GM19240 (cell line): ENCODE data around the gene FBXL17.

Experiments used
- DNase-seq: peaks from one replicate; pipeline ENCODE4 v3.0.0; 2011; ENCODE audit warnings: low spot score; ENCODE audit not compliant: insufficient read length

Gene FBXL17

DNA sequence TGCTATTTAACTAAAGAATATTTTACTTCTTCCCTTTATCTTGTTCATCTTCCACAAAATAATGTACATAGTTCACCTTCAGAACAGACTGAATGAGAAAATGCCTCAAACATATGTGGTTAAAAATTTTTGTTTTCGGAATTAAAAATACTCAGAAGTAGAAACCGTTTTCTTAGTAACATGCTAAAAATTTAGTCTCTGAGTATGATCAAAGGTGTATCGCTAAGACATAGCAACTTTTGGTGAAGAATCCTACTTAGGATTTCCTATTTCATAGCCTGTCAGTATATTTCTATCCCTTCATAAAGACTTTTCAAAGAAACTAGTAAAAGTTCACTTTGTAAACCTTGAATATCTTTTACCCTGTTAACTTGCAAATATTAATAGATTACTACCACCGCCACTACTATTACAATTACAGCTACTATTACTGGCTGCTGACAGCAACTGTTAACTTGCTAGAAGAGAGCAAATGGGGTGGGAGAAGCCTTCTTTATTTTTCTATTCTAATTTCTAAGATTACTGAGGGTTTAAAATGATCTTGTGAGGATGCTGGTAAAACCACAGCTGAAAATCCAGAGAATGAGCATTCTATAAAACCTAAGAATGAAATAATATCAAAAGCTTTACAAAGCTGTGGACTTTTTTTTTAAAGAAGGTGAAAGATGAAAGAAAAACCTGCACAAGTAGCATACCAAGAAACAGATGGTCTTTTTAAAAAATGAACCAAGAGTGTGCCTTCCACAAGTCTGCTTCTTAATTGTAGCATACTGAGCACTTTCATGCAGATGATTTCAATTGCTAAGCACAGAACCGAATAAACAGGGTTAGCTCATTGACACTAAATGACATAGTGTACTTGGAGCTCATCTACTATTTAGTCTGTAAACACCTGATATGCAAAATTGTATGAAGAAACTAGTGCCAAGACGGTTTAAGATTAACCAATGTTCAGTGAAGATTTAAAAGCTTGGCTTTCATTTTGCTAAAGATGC lies 464.9 kb downstream of the FBXL17 start:
- DNase-seq, result no peak

DNA sequence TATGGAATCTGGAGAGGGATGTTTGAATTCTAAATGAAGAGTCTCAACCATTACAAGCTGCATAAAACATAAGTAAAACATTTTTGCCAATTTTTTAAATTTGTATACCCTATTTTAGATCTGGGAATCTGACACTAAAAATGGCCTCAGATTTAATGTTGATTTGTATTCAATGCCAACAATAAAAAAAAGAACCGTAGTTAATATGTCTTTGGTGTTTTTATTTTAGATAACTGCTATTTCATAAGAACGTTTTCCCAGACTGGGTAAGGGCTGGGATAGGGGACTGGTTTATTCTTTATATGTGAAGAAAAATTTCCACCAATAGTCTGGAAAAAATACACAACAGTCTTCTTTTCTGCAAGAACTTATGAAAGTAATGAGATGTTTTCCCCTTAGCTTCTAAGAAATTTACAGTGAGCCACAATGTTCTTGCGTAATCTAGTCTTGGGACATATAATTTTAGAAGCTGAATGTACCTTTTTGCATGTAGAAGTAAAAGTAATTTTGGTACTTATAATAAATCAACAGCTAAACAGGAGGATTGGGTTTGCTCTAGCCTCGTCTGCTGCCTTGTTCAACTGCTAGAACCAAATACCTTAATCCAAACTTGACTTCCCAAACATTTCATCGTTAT lies 466.6 kb downstream of the FBXL17 start:
- no peak for DNase-seq

DNA sequence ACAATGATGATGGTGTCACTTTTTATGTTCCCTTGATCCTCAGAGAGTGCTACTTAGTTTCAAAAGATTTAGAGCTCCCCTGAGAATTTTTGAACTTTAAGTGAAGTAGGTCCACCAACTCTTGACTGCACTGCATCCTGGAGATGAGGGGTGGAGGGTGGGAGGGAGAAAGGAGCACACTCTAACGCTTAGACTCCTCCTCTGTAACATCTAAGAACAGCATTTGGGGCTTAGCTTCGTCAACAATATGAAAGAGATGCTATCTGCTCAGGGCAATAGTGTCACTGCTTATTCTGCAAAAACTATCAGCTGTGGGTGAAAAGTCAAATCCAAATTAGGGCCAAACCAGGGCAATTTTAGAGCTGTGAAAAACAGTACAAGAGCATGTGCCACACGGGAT lies 468.4 kb downstream of the FBXL17 start:
- no peak for DNase-seq

DNA sequence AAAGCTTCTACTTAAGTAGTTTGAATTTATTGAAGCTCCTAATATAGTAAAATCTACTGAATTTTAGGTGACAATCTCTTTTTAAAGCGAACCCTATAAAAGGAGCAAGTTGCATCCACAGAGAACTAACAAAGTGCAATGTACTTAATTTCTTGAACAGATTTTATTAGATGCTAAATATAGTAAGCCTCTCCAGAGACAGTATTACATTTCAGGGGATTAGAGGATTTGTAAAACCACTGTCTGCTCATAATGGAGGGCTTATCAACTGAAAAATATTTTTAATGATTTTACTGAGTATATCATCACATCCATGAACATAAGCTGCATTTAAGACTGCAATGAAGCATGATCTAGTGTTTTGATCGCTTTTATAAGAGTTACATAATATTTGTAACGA lies 481.2 kb downstream of the FBXL17 start:
- DNase-seq, result no peak

DNA sequence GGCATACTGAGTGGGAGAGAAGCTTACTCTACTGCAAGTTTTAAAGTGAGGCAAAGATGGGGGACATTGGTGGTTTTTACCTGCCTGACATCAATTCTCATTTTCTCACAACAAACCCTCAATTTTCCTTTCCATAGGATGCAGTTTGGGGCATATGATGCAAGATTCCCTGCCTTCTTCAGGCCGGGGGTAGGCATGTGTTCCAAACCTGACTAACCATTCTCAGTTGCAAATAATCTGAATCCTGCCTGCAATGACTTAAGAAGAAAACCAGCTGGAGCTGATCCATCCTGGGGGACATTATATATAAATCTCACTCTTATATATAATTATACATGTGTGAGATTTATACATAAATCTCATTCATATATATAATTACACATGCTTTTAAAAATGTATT lies 487.5 kb downstream of the FBXL17 start:
- no peak for DNase-seq

DNA sequence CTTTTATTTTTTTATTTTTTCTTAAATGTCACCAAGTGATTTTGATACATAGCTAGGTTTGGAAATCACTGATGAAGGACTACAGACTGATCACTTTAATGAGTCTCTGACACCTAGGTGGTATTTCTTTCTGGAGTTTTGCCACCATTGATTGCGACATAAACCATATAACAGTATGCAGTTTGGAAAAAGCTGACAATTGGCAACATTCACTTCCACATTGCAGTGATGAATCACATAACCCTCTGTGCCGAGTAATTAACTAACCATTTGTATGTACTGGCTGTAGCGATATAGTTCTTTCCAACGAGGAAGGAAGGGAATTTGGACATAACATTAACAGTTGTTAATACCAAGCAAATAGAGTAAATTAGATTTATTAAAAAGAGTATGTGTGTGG lies 488.3 kb downstream of the FBXL17 start:
- DNase-seq, result no peak

DNA sequence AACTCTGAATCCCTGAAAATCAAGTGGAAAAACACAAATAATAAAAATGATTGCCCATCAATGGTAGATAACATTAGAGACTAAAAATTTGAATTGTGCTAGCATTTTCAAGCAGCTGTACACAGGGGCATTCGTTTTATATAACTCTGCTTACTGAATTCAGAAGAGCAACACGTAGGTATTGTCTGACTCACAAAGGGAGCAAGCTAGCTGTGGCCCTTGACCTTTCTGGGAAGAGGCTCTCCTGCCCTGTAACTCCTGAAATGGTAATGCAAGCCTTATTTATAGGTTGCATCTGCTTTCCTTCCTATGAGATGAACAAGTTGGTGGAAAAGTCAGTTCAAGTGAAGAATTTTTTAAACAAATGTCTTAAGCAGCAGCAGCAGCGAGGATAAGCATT lies 492.5 kb downstream of the FBXL17 start:
- DNase-seq, result no peak

DNA sequence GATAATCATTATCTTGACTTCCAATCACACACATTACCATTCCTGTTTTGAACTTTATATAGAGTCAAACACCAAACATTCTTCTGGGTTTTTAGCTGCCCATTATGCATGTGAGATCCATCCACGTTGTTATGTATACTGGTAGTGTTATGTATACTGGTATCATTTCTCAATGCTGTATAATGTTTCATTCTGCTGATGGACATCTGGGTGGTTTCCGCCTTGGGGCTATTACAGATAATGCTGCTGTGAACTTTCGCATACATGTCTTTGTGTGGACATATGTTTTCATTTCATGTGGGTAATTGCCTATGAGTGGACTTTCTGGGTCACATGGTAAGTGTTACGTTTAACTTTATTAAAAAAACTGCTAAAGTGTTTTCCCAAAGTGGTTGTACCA lies 493.4 kb downstream of the FBXL17 start:
- no peak for DNase-seq

DNA sequence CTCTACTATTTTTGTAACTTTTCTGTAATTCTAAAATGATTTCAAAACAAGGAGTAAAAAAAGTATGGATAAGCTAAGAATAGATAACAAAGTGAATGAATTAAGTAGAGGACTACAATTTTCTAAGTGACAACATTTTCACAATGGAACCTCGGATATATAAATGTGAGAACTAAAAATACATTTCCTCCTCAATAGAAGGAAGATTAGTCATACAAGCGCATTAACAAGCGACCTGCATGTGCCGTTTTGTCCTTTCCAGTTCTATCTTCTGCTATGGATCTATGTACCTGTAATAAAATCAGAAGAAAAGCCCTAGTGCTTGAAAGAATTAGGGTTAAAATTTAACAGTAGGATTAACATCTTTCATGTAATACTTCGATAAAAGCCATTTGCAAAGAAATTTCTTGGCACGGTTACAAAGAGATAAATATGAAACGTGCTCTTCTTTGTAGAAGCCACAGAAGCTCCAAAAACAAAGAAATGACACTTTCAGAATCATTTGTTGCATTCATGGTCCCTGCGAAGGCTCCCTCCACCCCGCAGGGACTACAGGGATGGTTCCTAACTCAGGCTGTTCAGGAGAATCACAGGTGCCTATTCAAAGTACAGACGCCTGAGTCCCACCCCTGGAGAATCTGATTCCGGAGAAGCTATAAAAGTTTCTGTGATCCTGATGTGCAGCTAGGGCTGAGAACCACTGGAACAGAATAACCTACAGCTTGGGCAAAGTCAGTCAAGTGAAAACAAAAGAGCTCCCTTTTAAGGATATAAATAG lies 494.5 kb downstream of the FBXL17 start:
- no peak for DNase-seq

DNA sequence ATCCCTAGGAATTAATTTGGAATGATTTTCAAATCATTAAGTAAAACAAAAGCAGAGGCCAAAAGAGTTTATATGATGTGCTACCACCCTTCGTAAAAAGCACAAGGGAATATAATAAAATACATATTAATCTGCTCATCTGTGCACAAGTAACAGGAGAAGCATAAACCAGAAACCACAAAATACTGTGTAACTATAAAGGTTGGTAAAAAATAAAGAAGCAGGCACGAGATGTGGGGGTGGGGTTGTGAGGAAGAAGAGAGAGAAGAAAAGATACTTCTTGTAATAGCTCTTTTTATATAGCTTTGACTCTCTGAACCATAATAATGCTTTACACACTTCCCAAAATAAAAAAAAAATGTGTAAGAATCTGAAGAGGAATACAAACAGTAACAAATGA lies 496.3 kb downstream of the FBXL17 start:
- no peak for DNase-seq

DNA sequence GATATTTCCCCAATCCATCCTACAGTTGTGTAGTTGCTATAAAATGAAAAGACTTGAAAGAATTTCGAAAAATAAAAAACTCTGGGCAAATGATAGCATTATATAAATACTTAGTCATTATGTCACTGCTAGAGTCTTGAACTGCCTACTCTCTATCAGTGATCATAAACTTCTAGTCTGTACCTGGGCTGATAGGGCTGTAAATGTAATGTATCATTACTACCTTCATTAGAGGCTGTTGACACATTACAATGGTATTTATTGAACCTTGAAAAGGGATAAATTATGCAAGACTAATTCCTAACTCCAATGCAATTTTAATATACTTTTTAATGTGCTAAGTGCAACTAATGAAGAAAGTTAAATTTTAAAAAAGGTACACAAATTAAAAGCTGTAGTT lies 497.0 kb downstream of the FBXL17 start:
- no peak for DNase-seq

DNA sequence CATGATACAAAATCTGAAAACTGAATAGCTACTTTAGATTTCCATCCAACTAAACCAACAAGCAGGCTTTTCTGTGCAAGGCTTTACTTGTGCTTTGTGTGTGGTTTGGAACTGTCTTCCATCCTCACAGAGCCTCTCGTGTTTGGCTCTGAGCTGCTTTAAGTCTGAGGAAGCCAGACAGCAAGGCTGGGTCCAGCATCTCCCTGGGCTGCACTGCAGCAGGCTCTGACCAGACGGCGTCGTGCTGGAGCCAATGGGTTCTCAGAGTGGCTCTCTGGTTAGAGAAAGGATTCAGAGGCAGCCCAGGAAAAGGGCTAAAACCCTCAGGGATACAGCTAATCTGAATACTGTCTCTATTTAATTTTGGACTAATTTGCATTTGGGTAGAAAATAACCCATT lies 503.2 kb downstream of the FBXL17 start:
- no peak for DNase-seq

DNA sequence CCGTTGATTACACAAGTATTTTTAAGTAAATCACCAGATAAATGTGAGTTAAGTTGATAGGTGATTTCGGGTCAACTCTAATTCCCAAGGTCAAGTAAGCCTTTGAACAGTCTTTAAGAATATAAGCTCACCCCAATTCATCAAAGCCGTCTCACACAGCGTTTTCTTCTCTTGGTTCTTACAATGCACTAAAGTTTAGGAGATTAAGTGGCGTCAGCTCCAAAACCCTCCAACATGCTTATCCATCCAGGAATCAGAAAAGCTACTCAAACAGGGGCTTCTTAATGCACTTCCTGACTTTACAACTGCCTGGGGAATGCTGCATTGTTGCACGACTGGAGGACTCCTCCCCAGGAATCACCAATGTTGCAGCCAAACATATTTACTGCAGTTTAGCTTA lies 505.0 kb downstream of the FBXL17 start:
- no peak for DNase-seq

DNA sequence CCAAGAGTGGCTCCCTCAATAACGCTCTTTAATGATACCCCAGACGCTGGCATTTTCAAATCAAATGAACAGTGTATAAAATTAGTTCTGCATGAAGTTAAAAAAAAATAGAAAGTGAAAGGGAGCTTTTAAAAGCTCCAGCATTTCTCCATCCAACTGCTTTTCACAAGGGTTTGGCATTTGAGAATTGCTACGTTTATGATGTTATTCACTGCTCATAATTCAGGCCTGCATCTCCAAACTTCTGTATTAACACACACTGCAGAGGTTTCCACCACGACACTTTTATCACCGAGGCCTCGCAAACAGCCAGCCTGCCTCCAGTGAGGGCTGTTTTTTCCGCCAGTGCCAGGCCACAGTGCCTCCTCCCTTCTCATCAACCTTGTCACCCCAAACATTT lies 505.6 kb downstream of the FBXL17 start:
- DNase-seq, result no peak

DNA sequence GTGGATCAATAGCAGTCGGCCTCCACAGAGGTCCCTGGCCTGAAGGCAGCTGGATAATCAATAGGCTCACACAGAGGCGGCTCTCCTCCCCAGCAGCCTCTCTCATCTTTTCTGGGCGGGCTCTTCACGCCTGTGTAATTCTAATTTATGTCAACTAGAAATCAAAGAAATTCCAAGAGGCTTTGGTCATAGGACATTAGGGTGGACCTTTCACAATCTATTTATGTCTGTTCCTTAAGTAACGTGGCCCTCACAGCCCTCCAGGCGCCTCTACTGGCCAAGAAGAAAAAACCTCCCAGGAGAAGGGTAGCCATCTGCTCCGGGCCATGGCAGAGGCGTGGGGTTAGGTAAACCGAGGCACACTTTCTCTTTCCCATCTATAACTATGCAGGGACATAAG lies 506.1 kb downstream of the FBXL17 start:
- no peak for DNase-seq

DNA sequence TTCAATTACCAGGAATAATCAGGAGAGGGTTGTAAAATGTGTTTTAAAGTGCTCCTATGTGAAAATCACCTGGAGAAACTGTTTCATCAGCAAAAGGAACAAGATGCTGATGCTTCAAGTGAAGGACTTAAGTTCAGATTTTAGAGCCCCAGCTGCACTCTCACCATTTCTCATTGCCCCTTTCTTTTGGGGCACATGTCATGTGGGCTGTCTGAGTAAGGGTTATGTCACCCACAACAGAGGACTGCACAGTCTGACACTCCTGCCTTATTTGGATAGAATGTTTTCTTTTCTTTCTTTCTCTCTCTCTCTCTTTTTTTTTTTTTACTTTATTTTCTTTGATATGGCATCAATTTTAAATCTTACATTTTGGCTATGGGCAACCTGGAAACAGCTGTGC lies 507.1 kb downstream of the FBXL17 start:
- no peak for DNase-seq

DNA sequence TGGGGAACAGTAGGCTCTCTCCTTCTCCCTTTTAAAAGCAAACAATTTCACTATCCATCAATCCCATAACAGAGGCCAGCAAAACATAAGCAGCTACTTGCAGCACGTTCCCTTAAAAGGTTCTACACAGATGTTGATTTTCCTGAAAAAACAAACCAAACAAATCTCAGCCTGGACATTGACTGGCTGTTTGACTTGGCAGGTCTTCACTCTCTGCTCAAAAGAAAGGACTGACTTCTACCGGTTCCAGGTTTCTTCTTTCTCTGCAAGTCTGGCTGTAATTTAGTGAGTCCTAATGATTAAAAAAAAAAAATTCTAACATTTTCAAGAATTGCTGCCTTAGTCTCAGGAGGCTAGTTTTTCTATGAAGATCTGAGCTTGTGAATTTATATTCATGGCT lies 508.0 kb downstream of the FBXL17 start:
- DNase-seq, result no peak

DNA sequence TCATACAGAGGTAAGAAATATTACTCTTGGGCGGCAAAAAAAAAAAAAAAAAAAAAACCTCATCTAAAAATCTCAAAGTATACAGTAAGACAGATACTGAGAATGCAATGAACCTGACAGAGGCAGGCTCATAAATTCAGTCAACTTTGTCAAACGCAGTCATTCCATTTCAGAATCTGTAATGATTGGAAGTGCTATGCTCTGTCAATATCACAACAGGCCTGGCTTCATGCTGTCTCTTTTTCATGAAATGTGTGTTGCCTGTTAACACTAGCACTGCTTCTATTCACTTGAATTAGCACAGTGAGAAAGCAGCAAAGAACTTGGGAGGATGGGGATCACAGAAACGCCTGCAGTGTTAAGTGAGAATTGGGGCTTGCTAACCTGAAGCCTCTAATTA lies 510.9 kb downstream of the FBXL17 start:
- no peak for DNase-seq

DNA sequence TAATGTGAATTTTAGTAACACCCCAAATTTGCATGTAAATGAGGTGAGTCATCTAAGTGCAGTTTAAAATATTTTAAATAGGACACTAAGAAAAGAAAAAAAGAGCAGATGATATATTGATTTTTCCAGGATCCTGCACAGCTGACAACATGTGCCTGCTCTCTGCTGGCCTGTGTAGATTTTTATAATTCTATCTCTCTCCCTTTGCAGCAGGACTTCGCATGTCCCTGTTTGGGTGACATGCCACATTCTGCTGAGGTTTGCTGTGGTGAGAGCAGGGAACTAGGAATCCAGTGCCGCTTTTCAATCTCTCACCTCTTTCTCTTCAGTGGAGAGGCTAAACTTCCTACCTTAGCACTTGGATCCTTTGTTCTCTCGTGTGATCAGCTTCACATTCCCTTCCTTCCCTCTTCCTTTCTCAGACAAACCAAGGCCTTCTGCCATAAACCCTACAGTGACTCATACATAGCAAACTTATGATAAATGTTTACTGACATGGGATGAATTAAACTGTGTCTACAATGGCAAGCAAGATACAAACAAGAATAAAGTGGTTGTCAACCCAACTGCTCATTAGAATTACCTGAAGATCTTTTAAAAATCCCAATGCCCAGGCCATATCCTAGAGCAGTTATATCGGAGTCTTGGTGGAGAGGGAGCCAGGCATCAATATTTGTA lies 512.3 kb downstream of the FBXL17 start:
- DNase-seq, result no peak

DNA sequence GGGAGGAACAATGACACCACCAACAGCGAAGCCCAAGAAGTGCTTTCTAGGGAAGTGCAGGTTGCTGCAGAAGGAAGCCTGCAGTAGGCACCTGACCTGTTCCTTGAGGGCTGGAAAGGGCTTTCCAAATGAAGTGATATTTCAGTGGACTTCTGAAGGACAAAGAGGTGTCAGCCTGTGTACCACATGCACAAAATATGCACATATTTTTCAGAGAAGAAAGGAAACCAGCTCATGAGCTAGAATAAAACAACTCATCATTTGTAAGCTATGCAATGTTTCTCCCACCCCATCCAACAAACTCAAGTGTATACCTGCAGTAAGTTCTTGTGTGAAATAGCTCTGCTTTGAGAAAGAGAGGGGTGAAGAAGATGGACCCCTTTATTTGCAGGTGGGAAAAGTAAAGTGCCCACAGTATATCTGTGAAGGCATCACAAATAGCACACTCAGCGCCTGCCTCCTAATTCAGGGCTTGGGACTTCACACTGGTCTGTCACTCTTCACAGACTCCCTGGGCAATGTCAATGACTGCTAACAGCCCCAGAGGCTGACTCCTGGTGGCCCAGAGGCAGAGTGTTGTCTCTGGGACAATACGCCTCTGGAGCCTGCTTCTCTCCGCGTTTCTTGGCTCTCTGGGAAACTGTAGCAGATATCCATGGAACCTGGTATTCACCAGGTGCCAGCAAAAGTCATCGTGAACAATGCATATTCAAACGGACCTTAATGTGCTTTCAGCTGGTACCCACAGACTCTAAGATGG lies 513.1 kb downstream of the FBXL17 start:
- DNase-seq, result no peak

DNA sequence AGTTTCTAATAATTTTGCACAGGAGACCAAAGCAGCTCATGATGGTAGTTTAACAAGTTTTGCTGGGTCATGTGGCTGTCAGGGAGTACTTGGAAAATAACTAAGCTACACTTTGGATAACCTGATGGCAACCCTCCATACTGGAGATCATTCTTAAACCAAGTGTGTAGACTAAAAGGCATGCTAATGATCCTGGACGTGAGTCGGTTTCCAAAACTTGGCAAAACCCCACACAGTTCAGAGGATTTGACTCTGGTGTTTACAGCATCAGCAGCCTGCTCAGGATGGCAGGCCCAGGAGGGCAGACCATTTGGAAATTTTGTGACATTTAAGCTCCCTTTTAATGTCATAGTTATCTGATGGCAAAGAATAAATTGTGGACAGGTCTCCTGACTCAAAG lies 514.6 kb downstream of the FBXL17 start:
- DNase-seq, result no peak
